ENCODE results near the gene SLC11A1. TPM values are rescaled to one million over a fixed set of nuclear protein-coding genes. Genes with fewer than 3 reads are reported as not detected.

SLC11A1 gene
- total RNA-seq: 0.12 and 0.19 TPM in 2 replicates

- Mint-ChIP-seq H3K9me3 (no peaks in the 10 kb centered on the region), H3K27ac (no peak within 1 kb of the TSS), H3K4me1 (no peaks in the 10 kb centered on the region), H3K27me3 (peaks cover 23% of the 10 kb centered on the region), H3K4me3 (no peak within 1 kb of the TSS), H3K36me3 (ENCODE audit: low read depth) (no peaks in the 10 kb centered on the region)
- DNase-seq: no peak
- intact Hi-C loops (cut with micrococcal nuclease): no loop called here
Measured at GRCh38 chr2:218381916-218382366, at the start of gene SLC11A1. Gene SLC11A1 (plus strand): TSS chr2:218382273. CDS start chr2:218382369, 96 bp downstream.

- Mint-ChIP-seq H3K27ac (peak overlapping the region; percentile 56), H3K4me1 (peaks cover 3% of the 10 kb centered on the region), H3K27me3 (no peaks in the 10 kb centered on the region), H3K36me3 (ENCODE audit: low read depth) (no peaks in the 10 kb centered on the region), H3K9me3 (no peaks in the 10 kb centered on the region), H3K4me3 (no peak overlapping the region)
- intact Hi-C loops (cut with micrococcal nuclease): no loop called here
- no peak for DNase-seq
Measured at GRCh38 chr2:218332288-218332687, 49.8 kb upstream of the SLC11A1 start.

GRCh38 chr2:218332920-218333645 is 49.0 kb upstream of the SLC11A1 start:
- peaks cover 3% of the 10 kb centered on the region for H3K4me1 Mint-ChIP-seq
- no peak overlapping the region for H3K4me3 Mint-ChIP-seq
- peaks cover 2% of the 10 kb centered on the region for H3K27me3 Mint-ChIP-seq
- H3K36me3 Mint-ChIP-seq (ENCODE audit: low read depth): no peaks in the 10 kb centered on the region
- DNase-seq: no peak
- intact Hi-C loops (cut with micrococcal nuclease): no loop called here
- H3K27ac Mint-ChIP-seq: peak overlapping the region; percentile 56
- H3K9me3 Mint-ChIP-seq: no peaks in the 10 kb centered on the region

- Mint-ChIP-seq H3K9me3 (no peaks in the 10 kb centered on the region), H3K4me3 (no peak overlapping the region), H3K27me3 (peaks cover 2% of the 10 kb centered on the region), H3K36me3 (ENCODE audit: low read depth) (no peaks in the 10 kb centered on the region), H3K27ac (no peak overlapping the region), H3K4me1 (peaks cover 3% of the 10 kb centered on the region)
- no peak for DNase-seq
- intact Hi-C loops (cut with micrococcal nuclease): no loop called here
Measured at GRCh38 chr2:218334531-218334930, 47.5 kb upstream of the SLC11A1 start.

- no peak overlapping the region for H3K27ac Mint-ChIP-seq
- intact Hi-C loops (cut with micrococcal nuclease): no loop called here
Measured at GRCh38 chr2:218340656-218341055, 41.4 kb upstream of the SLC11A1 start.

GRCh38 chr2:218341381-218341780 is 40.7 kb upstream of the SLC11A1 start:
- Mint-ChIP-seq H3K27ac (no peak overlapping the region), H3K4me3 (no peak overlapping the region), H3K27me3 (peaks cover 3% of the 10 kb centered on the region), H3K4me1 (no peaks in the 10 kb centered on the region), H3K36me3 (ENCODE audit: low read depth) (no peaks in the 10 kb centered on the region), H3K9me3 (no peaks in the 10 kb centered on the region)
- intact Hi-C loops (cut with micrococcal nuclease): no loop called here
- no peak for DNase-seq

More at GRCh38 chr2:218340656-218341055, 41.4 kb upstream of the SLC11A1 start:
- H3K27me3 Mint-ChIP-seq: peaks cover 2% of the 10 kb centered on the region
- H3K9me3 Mint-ChIP-seq: no peaks in the 10 kb centered on the region
- no peaks in the 10 kb centered on the region for H3K4me1 Mint-ChIP-seq
- no peak for DNase-seq
- H3K4me3 Mint-ChIP-seq: no peak overlapping the region
- H3K36me3 Mint-ChIP-seq (ENCODE audit: low read depth): no peaks in the 10 kb centered on the region

GRCh38 chr2:218342837-218343236 is 39.2 kb upstream of the SLC11A1 start:
- no peak overlapping the region for H3K27ac Mint-ChIP-seq
- DNase-seq: no peak
- intact Hi-C loops (cut with micrococcal nuclease): no loop called here
- no peak overlapping the region for H3K4me3 Mint-ChIP-seq
- no peaks in the 10 kb centered on the region for H3K36me3 Mint-ChIP-seq (ENCODE audit: low read depth)
- H3K4me1 Mint-ChIP-seq: no peaks in the 10 kb centered on the region
- H3K27me3 Mint-ChIP-seq: peaks cover 2% of the 10 kb centered on the region
- H3K9me3 Mint-ChIP-seq: no peaks in the 10 kb centered on the region

- Mint-ChIP-seq H3K4me3 (no peak overlapping the region), H3K4me1 (no peaks in the 10 kb centered on the region), H3K27ac (no peak overlapping the region), H3K9me3 (no peaks in the 10 kb centered on the region), H3K36me3 (ENCODE audit: low read depth) (no peaks in the 10 kb centered on the region), H3K27me3 (peaks cover 2% of the 10 kb centered on the region)
- no peak for DNase-seq
- intact Hi-C loops (cut with micrococcal nuclease): no loop called here
Measured at GRCh38 chr2:218343591-218343990, 38.5 kb upstream of the SLC11A1 start.

- intact Hi-C loops (cut with micrococcal nuclease): no loop called here
- Mint-ChIP-seq H3K4me1 (no peaks in the 10 kb centered on the region), H3K27ac (no peak overlapping the region), H3K36me3 (ENCODE audit: low read depth) (no peaks in the 10 kb centered on the region), H3K9me3 (no peaks in the 10 kb centered on the region), H3K4me3 (no peak overlapping the region), H3K27me3 (peaks cover 2% of the 10 kb centered on the region)
- no peak for DNase-seq
Measured at GRCh38 chr2:218344090-218344754, 37.9 kb upstream of the SLC11A1 start.

- H3K27me3 Mint-ChIP-seq: peaks cover 2% of the 10 kb centered on the region
- peaks cover 4% of the 10 kb centered on the region for H3K9me3 Mint-ChIP-seq
- H3K36me3 Mint-ChIP-seq (ENCODE audit: low read depth): no peaks in the 10 kb centered on the region
- H3K4me3 Mint-ChIP-seq: no peak overlapping the region
- DNase-seq: no peak
- H3K4me1 Mint-ChIP-seq: no peaks in the 10 kb centered on the region
- intact Hi-C loops (cut with micrococcal nuclease): no loop called here
- H3K27ac Mint-ChIP-seq: no peak overlapping the region
Measured at GRCh38 chr2:218344755-218345417, 37.2 kb upstream of the SLC11A1 start.

- no peaks in the 10 kb centered on the region for H3K4me1 Mint-ChIP-seq
- no peak for DNase-seq
- H3K9me3 Mint-ChIP-seq: peaks cover 4% of the 10 kb centered on the region
- peaks cover 2% of the 10 kb centered on the region for H3K27me3 Mint-ChIP-seq
- no peak overlapping the region for H3K27ac Mint-ChIP-seq
- H3K36me3 Mint-ChIP-seq (ENCODE audit: low read depth): no peaks in the 10 kb centered on the region
- H3K4me3 Mint-ChIP-seq: no peak overlapping the region
- intact Hi-C loops (cut with micrococcal nuclease): no loop called here
Measured at GRCh38 chr2:218345491-218346236, 36.4 kb upstream of the SLC11A1 start.

- H3K36me3 Mint-ChIP-seq (ENCODE audit: low read depth): no peaks in the 10 kb centered on the region
- H3K9me3 Mint-ChIP-seq: peaks cover 4% of the 10 kb centered on the region
- no peaks in the 10 kb centered on the region for H3K4me1 Mint-ChIP-seq
- H3K27ac Mint-ChIP-seq: no peak overlapping the region
- H3K4me3 Mint-ChIP-seq: no peak overlapping the region
- H3K27me3 Mint-ChIP-seq: peaks cover 3% of the 10 kb centered on the region
- DNase-seq: no peak
- intact Hi-C loops (cut with micrococcal nuclease): no loop called here
Measured at GRCh38 chr2:218347172-218347571, 34.9 kb upstream of the SLC11A1 start.

GRCh38 chr2:218354045-218354444 is 28.0 kb upstream of the SLC11A1 start:
- Mint-ChIP-seq H3K36me3 (ENCODE audit: low read depth) (no peaks in the 10 kb centered on the region), H3K4me1 (no peaks in the 10 kb centered on the region), H3K9me3 (peaks cover 4% of the 10 kb centered on the region), H3K27me3 (peaks cover 2% of the 10 kb centered on the region), H3K27ac (no peak overlapping the region), H3K4me3 (no peak overlapping the region)
- DNase-seq: no peak
- intact Hi-C loops (cut with micrococcal nuclease): no loop called here

All from activated CD4-positive, alpha-beta T cell treated with anti-CD3 and anti-CD28 coated beads, Interleukin-2, amount 10 ng/mL, durations not matched to agents 24 days and 14 days (primary cell).